Measurements from ENCODE around the gene LRMDA. TPM values are rescaled to one million over a fixed set of nuclear protein-coding genes. Genes with fewer than 3 reads are reported as not detected.

Gene LRMDA
- total and polyA plus RNA-seq, 2 of the 4 experiments (the other 2 are of a cell fraction), result 0.07 TPM; not detected in 1

GRCh38 chr10:76040107-76040829, 608.8 kb downstream of the LRMDA start:
- DNase-seq (no peak), ATAC-seq (ENCODE audit: low read depth) (no peak)
- WGBS, 2 experiments (ENCODE audit: extremely low coverage in 2 of 2, insufficient read length in 1 of 2), result no CpG with 5 or more reads among the region's 6 CpGs
- Histone ChIP-seq H3K9me3 (ENCODE audit: control insufficient read depth, insufficient read depth, low read length) (peaks cover 2% of the 10 kb centered on the region), H3K9ac (ENCODE audit: low read depth, low read length) (no peak overlapping the region), H4K20me1 (ENCODE audit: insufficient read depth, low read length) (no peaks in the 10 kb centered on the region), H3K36me3 (ENCODE audit: control insufficient read depth, insufficient read depth, low read length) (no peaks in the 10 kb centered on the region), H2BK120ac (ENCODE audit: low read depth, low read length) (no peak overlapping the region), H2BK20ac (ENCODE audit: low read depth, low read length) (no peak overlapping the region), H4K8ac (ENCODE audit: low read depth in 2 of 2, low read length in 2 of 2) (no peak overlapping the region), H3K4me2 (ENCODE audit: low read depth, low read length) (no peak overlapping the region), H3K18ac (ENCODE audit: low read depth, low read length) (no peak overlapping the region), H3K4me1 (ENCODE audit: control insufficient read depth, insufficient read depth, low read length) (no peaks in the 10 kb centered on the region), H3K79me1 (ENCODE audit: low read depth in 1 of 2, low read length in 2 of 2) (no peaks in the 10 kb centered on the region), H3K56ac (ENCODE audit: extremely low read depth, insufficient read depth, low read length) (no peak overlapping the region), H3K14ac (replicated peaks; ENCODE audit: low read depth, low read length) (no peak overlapping the region), H3K27ac (ENCODE audit: insufficient read depth, low read length) (no peak overlapping the region), H3K4me3 (ENCODE audit: insufficient read depth, low read depth, low read length) (no peak overlapping the region), H4K5ac (ENCODE audit: low read depth, low read length) (no peak overlapping the region), H2AFZ (replicated peaks; ENCODE audit: low read length, poor library complexity) (no peak overlapping the region), H2AK9ac (replicated peaks; ENCODE audit: low read depth, low read length, poor library complexity) (no peak overlapping the region), H3K27me3 (ENCODE audit: control insufficient read depth, insufficient read depth, low read length) (peaks cover 8% of the 10 kb centered on the region), H4K91ac (ENCODE audit: insufficient read depth, low read depth, low read length) (no peak overlapping the region), H3K4ac (ENCODE audit: low read depth, low read length) (no peak overlapping the region), H3K23ac (ENCODE audit: low read depth, low read length) (no peak overlapping the region), H2BK5ac (ENCODE audit: low read depth, low read length, poor library complexity, severe bottlenecking) (no peak overlapping the region), H3K9me1 (ENCODE audit: insufficient read depth, low read length) (peaks cover 2% of the 10 kb centered on the region; the same call in 1 of the 2 replicates), H2BK15ac (ENCODE audit: low read depth, low read length) (no peak overlapping the region), H2AK5ac (ENCODE audit: low read depth, low read length) (no peak overlapping the region)
- TF ChIP-seq RAD21 (IDR thresholded peaks at IDR 0.05; ENCODE audit: low read length) (no peak), CHD1 (IDR thresholded peaks at IDR 0.05; ENCODE audit: low read depth, low read length) (no peak), NFE2L2 (IDR thresholded peaks at IDR 0.05; ENCODE audit: low read depth, low read length) (no peak), MXI1 (IDR thresholded peaks at IDR 0.05; ENCODE audit: borderline replicate concordance, low read depth, low read length) (no peak), POLR2A (IDR thresholded peaks at IDR 0.05; ENCODE audit: low read depth, low read length) (no peak), FOS (IDR thresholded peaks at IDR 0.05; ENCODE audit: low read depth, low read length) (no peak), ELK1 (IDR thresholded peaks at IDR 0.05; ENCODE audit: borderline replicate concordance, low read depth, low read length) (no peak), RFX5 (IDR thresholded peaks at IDR 0.05; ENCODE audit: low read depth, low read length) (no peak), MAZ (IDR thresholded peaks at IDR 0.05; ENCODE audit: borderline replicate concordance, low read depth, low read length) (no peak), CEBPB (IDR thresholded peaks at IDR 0.05; ENCODE audit: low read depth, low read length) (no peak), USF2 (IDR thresholded peaks at IDR 0.05; ENCODE audit: low read depth, low read length) (no peak), MAFK (IDR thresholded peaks at IDR 0.05; ENCODE audit: low read depth, low read length) (no peak), BHLHE40 (IDR thresholded peaks at IDR 0.05; ENCODE audit: low read depth, low read length) (no peak), SMC3 (IDR thresholded peaks at IDR 0.05; ENCODE audit: low read depth, low read length) (no peak), RCOR1 (IDR thresholded peaks at IDR 0.05; ENCODE audit: insufficient replicate concordance, low read length) (no peak)
- TF ChIP-seq, protein P1, sequence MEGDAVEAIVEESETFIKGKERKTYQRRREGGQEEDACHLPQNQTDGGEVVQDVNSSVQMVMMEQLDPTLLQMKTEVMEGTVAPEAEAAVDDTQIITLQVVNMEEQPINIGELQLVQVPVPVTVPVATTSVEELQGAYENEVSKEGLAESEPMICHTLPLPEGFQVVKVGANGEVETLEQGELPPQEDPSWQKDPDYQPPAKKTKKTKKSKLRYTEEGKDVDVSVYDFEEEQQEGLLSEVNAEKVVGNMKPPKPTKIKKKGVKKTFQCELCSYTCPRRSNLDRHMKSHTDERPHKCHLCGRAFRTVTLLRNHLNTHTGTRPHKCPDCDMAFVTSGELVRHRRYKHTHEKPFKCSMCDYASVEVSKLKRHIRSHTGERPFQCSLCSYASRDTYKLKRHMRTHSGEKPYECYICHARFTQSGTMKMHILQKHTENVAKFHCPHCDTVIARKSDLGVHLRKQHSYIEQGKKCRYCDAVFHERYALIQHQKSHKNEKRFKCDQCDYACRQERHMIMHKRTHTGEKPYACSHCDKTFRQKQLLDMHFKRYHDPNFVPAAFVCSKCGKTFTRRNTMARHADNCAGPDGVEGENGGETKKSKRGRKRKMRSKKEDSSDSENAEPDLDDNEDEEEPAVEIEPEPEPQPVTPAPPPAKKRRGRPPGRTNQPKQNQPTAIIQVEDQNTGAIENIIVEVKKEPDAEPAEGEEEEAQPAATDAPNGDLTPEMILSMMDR (conservative IDR thresholded peaks at IDR 0.05; ENCODE audit: low read depth, low read length), result no peak
- dilution Hi-C loops (cut with HindIII; ENCODE audit: low sequenced_read_pairs, unreplicated experiment) (no loop called here), intact Hi-C loops (cut with micrococcal nuclease) (no loop called here), in situ Hi-C loops (cut with MboI; ENCODE audit: low sequenced_read_pairs) (loop anchor here (25.0 kb wide), 1 partner anchor 628 kb away; the partner anchor contains the start of gene ZNF503)
- ChIA-PET CTCF (no interaction called here), POLR2A (ENCODE audit: unreplicated experiment) (no interaction called here)
- no TSS peak for BruUV-seq (replicated peaks)

Measured in IMR-90 (cell line).